Amniotic epithelial cell (primary cell): ENCODE data around the gene LILRA6.
"Not testable (repeated sequence)": the region's sequence is repeated elsewhere in the genome, so short reads cannot be mapped to it uniquely, and the experiment has no call there.

Experiments used
- DNase-seq: peaks from one replicate; pipeline ENCODE4 v3.0.0-alpha.2; 2010; ENCODE audit warnings: low read depth

The LILRA6 gene

GRCh38 chr19:54207983-54208783, 34.4 kb downstream of the LILRA6 start:
- DNase-seq = peak; percentile 100

GRCh38 chr19:54207676-54207982, 35.0 kb downstream of the LILRA6 start:
- no peak for DNase-seq

GRCh38 chr19:54207193-54207592, 35.4 kb downstream of the LILRA6 start:
- not testable (repeated sequence) for DNase-seq

GRCh38 chr19:54206831-54207177, 35.8 kb downstream of the LILRA6 start:
- DNase-seq = no peak

GRCh38 chr19:54206030-54206830, 36.4 kb downstream of the LILRA6 start:
- no peak for DNase-seq

- no peak for DNase-seq
These were observed 37.7 kb downstream of the LILRA6 start for GRCh38 chr19:54204767-54205468.

GRCh38 chr19:54203151-54203611, 39.4 kb downstream of the LILRA6 start:
- DNase-seq = peak; percentile 54

- no peak for DNase-seq
These were observed 40.6 kb downstream of the LILRA6 start for GRCh38 chr19:54201980-54202379.

GRCh38 chr19:54201172-54201701, 41.4 kb downstream of the LILRA6 start:
- DNase-seq = no peak

GRCh38 chr19:54199401-54199800, 43.2 kb downstream of the LILRA6 start:
- DNase-seq = no peak

GRCh38 chr19:54197121-54197520, 45.5 kb downstream of the LILRA6 start:
- DNase-seq = no peak

GRCh38 chr19:54196536-54196935, 46.1 kb downstream of the LILRA6 start:
- DNase-seq = no peak

GRCh38 chr19:54194463-54194862, 48.1 kb downstream of the LILRA6 start:
- DNase-seq = not testable (repeated sequence)

- no peak for DNase-seq
These were observed 49.6 kb downstream of the LILRA6 start for GRCh38 chr19:54193011-54193410.

GRCh38 chr19:54191811-54192453, 50.7 kb downstream of the LILRA6 start:
- no peak for DNase-seq

GRCh38 chr19:54191011-54191810, 51.4 kb downstream of the LILRA6 start, which contains the start of gene TSEN34:
TSS of gene TSEN34 (plus strand) at chr19:54191308. CDS start at chr19:54191365, 57 bp downstream.
- peak; percentile 70 for DNase-seq

GRCh38 chr19:54190503-54191010, 52.0 kb downstream of the LILRA6 start:
- DNase-seq = peak; percentile 99

- peak; percentile 100 for DNase-seq
These were observed 52.7 kb downstream of the LILRA6 start for GRCh38 chr19:54189735-54190502.

GRCh38 chr19:54189145-54189734, 53.4 kb downstream of the LILRA6 start, which contains the start of gene MBOAT7:
TSS of gene MBOAT7 (minus strand) at chr19:54189580. CDS start at chr19:54188508, 1,072 bp downstream.
- DNase-seq = no peak
